HL-60 (cell line): ENCODE data around the gene TRAF3IP3.

Experiments
- CTCF ChIP-seq: IDR thresholded peaks from one replicate; pipeline ENCODE4 v1.5.1; 2011; ENCODE audit warnings: low read length, control low read depth, inconsistent platforms; ENCODE audit not compliant: insufficient read depth
- GABPA ChIP-seq: IDR thresholded peaks from 2 replicates; pipeline ENCODE4 v1.6.1; 2012; ENCODE audit warnings: low read depth
- POLR2AphosphoS5 ChIP-seq: IDR thresholded peaks from 2 replicates; pipeline ENCODE4 v1.6.1; 2012; ENCODE audit warnings: low read depth
- REST ChIP-seq: IDR thresholded peaks from 2 replicates; pipeline ENCODE4 v1.6.1; 2012; ENCODE audit warnings: low read depth; ENCODE audit not compliant: insufficient replicate concordance
- SPI1 ChIP-seq: IDR thresholded peaks from 2 replicates; pipeline ENCODE4 v1.6.1; 2012; ENCODE audit warnings: low read depth, mild to moderate bottlenecking, borderline replicate concordance

GRCh38 chr1:209738270-209738669, 17.6 kb upstream of the TRAF3IP3 start:
- no peak for TF ChIP-seq CTCF
- TF ChIP-seq POLR2AphosphoS5: no peak
- no peak for TF ChIP-seq GABPA
- TF ChIP-seq REST: no peak
- no peak for TF ChIP-seq SPI1
